KMS-11 (cell line): ENCODE data around the gene TEX52.

Source experiments
- H2AFZ ChIP-seq: fragments of 200-600 bp; sonication (generic); 2 replicates; pipeline ENCODE4 v1.6.1; 2016; ENCODE audit warnings: antibody characterized with exemption, mixed run types, low read depth
- H3K27ac ChIP-seq: fragments of 200-600 bp; sonication (generic); 2 replicates; pipeline ENCODE4 v1.6.1; 2016; ENCODE audit warnings: mild to moderate bottlenecking, mixed run types
- H3K27me3 ChIP-seq: fragments of 200-600 bp; sonication (generic); 2 replicates; pipeline ENCODE4 v1.6.1; 2017; ENCODE audit warnings: mild to moderate bottlenecking, low read depth, mixed run types, moderate library complexity; ENCODE audit not compliant: insufficient read depth
- H3K36me3 ChIP-seq: fragments of 200-600 bp; sonication (generic); 2 replicates; pipeline ENCODE4 v1.6.1; 2017; ENCODE audit warnings: mild to moderate bottlenecking, mixed run types; ENCODE audit not compliant: insufficient read depth
- H3K4me1 ChIP-seq: fragments of 200-600 bp; sonication (generic); 2 replicates; pipeline ENCODE4 v1.6.1; 2016; ENCODE audit warnings: mild to moderate bottlenecking, low read depth, mixed run types; ENCODE audit not compliant: poor library complexity, severe bottlenecking
- H3K4me2 ChIP-seq: fragments of 200-600 bp; sonication (generic); 2 replicates; pipeline ENCODE4 v1.7.0; 2016; ENCODE audit warnings: mild to moderate bottlenecking, mixed run types
- H3K4me3 ChIP-seq: fragments of 200-600 bp; sonication (generic); IDR thresholded peaks from 2 replicates; pipeline ENCODE4 v1.6.1; 2017; ENCODE audit warnings: low read depth, low read length, mixed read lengths; ENCODE audit not compliant: insufficient read depth
- H3K79me2 ChIP-seq: fragments of 200-600 bp; sonication (generic); 2 replicates; pipeline ENCODE4 v1.6.1; 2016; ENCODE audit warnings: low read depth, mixed run types; ENCODE audit not compliant: insufficient read depth
- H3K9ac ChIP-seq: fragments of 200-600 bp; sonication (generic); 2 replicates; pipeline ENCODE4 v1.6.1; 2016; ENCODE audit warnings: mild to moderate bottlenecking, mixed run types
- H4K20me1 ChIP-seq: fragments of 200-600 bp; sonication (generic); 2 replicates; pipeline ENCODE4 v1.6.1; 2016; ENCODE audit warnings: mild to moderate bottlenecking, mixed run types; ENCODE audit not compliant: insufficient read depth
- TF ChIP-seq, protein P1 (sequence below): fragments of 200-600 bp; sonication (generic); conservative IDR thresholded peaks from 2 replicates; pipeline ENCODE4 v1.6.1; 2017; ENCODE audit warnings: low read depth, mild to moderate bottlenecking, antibody characterized with exemption, low read length, moderate library complexity, mixed read lengths

TEX52 gene

DNA sequence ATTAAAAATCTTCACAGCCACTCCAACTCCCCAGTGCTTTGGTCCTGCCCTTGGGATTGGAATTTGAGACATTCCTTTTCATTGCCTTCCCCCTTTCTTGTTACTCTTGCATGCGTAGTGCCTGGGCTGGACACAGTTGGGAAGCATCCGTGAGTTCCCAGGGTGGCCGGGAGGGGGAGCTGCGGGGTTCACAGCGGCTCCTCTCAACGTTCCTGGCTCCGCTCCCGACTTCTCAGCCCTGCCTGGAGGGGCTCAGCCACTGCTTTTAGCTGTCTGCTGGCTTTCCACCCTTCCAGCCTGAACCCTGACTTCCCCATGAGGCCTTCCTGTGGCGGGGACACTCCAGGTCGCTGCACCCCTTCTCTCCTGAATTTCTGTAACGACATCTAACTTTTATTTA is 3.2 kb downstream of the TEX52 start:
- Histone ChIP-seq H3K36me3 (no peaks in the 10 kb centered on the region), H3K4me3 (no peak overlapping the region), H3K79me2 (no peaks in the 10 kb centered on the region), H3K27ac (no peak overlapping the region), H4K20me1 (no peaks in the 10 kb centered on the region), H3K4me1 (no peaks in the 10 kb centered on the region), H3K4me2 (no peak overlapping the region), H3K27me3 (no peaks in the 10 kb centered on the region), H2AFZ (no peak overlapping the region), H3K9ac (no peak overlapping the region)
- TF ChIP-seq, protein P1, sequence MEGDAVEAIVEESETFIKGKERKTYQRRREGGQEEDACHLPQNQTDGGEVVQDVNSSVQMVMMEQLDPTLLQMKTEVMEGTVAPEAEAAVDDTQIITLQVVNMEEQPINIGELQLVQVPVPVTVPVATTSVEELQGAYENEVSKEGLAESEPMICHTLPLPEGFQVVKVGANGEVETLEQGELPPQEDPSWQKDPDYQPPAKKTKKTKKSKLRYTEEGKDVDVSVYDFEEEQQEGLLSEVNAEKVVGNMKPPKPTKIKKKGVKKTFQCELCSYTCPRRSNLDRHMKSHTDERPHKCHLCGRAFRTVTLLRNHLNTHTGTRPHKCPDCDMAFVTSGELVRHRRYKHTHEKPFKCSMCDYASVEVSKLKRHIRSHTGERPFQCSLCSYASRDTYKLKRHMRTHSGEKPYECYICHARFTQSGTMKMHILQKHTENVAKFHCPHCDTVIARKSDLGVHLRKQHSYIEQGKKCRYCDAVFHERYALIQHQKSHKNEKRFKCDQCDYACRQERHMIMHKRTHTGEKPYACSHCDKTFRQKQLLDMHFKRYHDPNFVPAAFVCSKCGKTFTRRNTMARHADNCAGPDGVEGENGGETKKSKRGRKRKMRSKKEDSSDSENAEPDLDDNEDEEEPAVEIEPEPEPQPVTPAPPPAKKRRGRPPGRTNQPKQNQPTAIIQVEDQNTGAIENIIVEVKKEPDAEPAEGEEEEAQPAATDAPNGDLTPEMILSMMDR, result 0 out of 2 replicates have a peak, but pooled peaks have one; percentile 11

DNA sequence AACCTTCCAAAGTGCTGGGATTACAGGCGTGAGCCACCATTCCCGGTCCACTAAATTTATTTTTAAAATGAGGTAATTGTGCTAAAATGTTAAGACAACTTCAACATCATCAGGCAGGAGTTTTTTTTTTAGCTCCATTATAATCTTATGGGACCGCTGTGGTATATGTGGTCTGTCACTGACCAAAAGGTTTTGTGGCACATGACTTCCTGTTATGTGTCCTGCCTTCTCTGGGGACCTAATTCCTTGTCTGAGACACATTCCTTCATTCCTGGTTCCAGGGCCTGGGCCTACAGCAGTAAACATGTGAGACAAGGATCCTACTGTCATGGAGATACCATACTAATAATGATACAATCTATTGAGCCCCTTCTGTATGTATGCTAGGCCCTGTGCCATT is 4.9 kb downstream of the TEX52 start:
- Histone ChIP-seq H3K4me1 (no peaks in the 10 kb centered on the region), H3K4me2 (no peak overlapping the region), H3K4me3 (no peak overlapping the region), H3K9ac (no peak overlapping the region), H3K27ac (no peak overlapping the region), H4K20me1 (no peaks in the 10 kb centered on the region), H3K27me3 (no peaks in the 10 kb centered on the region), H3K36me3 (no peaks in the 10 kb centered on the region), H2AFZ (no peak overlapping the region), H3K79me2 (no peaks in the 10 kb centered on the region)
- TF ChIP-seq, protein P1, result no peak

DNA sequence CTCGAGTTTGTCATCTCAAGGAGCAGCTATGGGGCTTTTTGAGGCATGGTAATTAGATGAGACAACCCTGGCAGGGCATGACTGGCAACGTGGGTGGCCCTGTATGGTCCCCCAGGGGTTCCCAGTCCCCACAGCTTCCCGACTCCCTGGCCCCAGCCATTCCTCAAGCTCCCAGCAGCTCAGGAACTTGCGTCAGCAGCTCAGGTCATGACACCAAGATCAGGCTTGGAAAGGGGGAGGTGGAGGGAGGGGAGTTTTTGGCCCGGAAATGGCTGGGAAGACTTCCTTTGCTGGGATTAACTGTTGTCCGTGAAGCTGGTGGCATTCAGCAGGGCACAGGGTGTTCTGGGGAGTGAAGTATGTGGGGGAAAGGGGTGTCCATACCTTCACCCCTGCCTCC is 11.6 kb downstream of the TEX52 start:
- no peak overlapping the region for H3K4me3 ChIP-seq
- H3K4me1 ChIP-seq, result no peaks in the 10 kb centered on the region
- H3K27me3 ChIP-seq, result no peaks in the 10 kb centered on the region
- no peaks in the 10 kb centered on the region for H3K36me3 ChIP-seq
- H4K20me1 ChIP-seq, result no peaks in the 10 kb centered on the region
- no peak overlapping the region for H3K9ac ChIP-seq
- TF ChIP-seq, protein P1, result no peak
- no peak overlapping the region for H2AFZ ChIP-seq
- no peaks in the 10 kb centered on the region for H3K79me2 ChIP-seq
- no peak overlapping the region for H3K4me2 ChIP-seq
- no peak overlapping the region for H3K27ac ChIP-seq

DNA sequence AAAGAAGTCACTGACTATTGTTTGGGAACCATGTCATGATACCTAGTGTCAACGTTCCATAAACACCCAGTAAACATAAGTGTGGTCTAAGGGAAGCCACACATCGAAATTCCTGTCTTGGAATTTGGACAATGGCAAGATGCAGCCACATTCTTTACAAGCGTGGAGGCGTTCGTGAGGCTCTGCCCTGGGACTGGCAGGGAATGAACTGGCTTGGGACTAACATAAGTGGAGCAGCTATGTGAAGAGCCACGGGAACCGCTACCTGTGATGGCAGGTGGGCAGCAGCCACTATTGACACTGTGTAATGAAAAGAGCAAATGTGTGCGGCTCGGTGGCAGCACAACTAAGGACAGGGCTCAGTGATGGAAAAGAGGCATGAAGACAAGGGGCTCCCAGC is 12.1 kb downstream of the TEX52 start:
- Histone ChIP-seq H3K9ac (no peak overlapping the region), H3K4me1 (no peaks in the 10 kb centered on the region), H3K4me3 (no peak overlapping the region), H2AFZ (no peak overlapping the region), H3K27ac (no peak overlapping the region), H4K20me1 (no peaks in the 10 kb centered on the region), H3K36me3 (no peaks in the 10 kb centered on the region), H3K4me2 (no peak overlapping the region), H3K79me2 (no peaks in the 10 kb centered on the region), H3K27me3 (no peaks in the 10 kb centered on the region)
- TF ChIP-seq, protein P1, result no peak
